HG02981 (cell line): Measurements from ENCODE around the gene TEAD3.

ENCODE experiments used
- ATAC-seq: cut with Tn5 transposase; IDR thresholded peaks from one replicate; pipeline ENCODE4 v1.9.1; 2021; ENCODE audit warnings: mild to moderate bottlenecking, moderate library complexity; ENCODE audit not compliant: unreplicated experiment

Gene TEAD3

DNA sequence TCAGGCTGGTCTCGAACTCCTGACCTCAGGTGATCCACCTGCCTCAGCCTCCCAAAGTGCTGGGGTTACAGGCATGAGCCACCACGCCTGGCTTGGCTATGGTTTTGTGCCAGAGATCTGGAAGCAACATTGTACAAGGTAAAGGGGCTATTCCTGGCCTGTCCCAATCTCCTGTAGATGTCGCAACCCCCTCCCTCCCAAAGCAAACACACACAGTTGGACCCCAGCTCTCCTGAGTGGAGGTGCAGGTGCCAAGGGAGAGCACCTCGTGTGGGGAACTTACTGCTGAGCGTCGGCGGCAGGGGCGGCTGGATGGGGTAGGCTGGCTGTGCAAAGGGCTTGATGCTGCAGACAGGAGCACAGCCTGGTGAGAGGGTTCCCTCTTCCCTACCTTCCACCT, 19.9 kb downstream of the TEAD3 start:
- no peak for ATAC-seq

DNA sequence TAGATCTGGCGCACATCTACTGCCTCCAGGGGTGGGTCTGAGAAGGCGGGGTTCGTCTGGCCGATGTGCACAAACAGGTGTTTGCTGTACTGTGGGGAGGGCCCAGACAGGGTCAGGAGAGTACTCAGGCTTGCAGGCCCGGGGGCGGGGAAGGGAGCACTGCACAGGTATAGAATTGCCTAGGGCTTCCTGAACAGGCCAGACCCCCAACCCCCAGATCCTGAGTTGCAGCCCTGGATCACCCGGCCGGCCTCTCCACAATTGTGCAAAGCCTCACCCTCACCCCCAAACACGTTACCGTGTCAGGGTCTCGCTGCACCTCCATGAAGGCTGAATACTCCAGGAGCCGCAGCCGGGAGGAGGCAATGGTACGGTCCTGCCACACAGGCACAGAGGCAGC, 20.9 kb downstream of the TEAD3 start:
- ATAC-seq, result no peak

GRCh38 chr6:35475573-35475972, 21.3 kb downstream of the TEAD3 start:
- ATAC-seq, result no peak

GRCh38 chr6:35474942-35475570, 21.8 kb downstream of the TEAD3 start:
- no peak for ATAC-seq

DNA sequence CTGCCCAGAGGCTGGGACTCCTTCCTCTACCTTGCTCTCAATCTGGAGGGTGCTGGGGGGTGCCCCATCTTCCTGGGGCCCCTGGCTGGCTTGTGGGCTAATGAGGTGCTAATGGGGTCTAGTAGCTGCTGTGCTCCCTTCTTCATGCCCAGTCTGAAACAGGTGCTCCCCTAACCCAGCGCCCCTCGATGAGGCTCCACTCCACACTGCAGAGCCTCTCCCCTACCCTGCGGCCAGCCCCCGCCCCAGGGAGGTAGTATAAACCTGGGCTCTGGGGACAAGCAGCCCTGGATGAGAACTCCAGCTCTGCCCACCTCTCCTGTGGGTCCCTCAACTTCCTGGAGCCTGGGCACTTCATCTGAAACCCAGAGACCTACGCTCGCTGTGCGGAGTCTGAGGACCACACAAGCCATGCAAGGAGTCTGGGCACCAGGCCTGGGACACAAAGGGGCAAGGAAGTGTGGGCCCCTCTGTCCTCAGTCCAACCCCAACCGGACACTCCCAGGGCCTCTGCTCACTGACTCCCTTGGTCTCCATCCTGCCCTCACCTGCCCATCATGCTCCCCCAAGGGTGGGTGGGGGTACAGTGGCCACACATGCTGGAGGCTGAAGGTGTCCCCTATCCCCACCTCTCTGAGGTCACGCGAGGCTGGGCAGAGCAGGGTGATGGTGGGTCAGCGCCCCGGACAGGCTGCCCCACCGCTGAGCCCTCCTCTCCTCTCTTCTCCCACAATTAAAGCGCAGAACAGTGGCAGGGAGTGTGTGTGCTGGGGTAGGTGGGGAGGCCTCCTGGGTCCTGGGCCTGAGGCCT, 22.5 kb downstream of the TEAD3 start:
- no peak for ATAC-seq

DNA sequence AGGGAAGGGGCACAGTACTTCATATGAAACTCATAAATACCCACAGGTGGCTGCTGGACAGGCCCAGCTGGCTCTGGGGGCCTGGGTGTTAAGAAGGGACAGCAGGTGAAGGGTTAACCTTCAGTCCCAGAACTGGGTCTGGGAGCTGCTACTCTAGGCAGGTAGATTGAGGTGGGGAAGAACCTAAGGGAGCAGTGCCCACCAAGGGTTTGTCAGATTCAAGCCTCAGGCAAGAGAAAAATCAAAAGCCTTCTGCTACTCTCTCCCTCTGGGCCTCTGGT, 23.1 kb downstream of the TEAD3 start:
- ATAC-seq, result no peak

- no peak for ATAC-seq
These were observed 23.6 kb downstream of the TEAD3 start for GRCh38 chr6:35473075-35473849.

GRCh38 chr6:35471836-35472345, 25.0 kb downstream of the TEAD3 start:
- ATAC-seq, result no peak

DNA sequence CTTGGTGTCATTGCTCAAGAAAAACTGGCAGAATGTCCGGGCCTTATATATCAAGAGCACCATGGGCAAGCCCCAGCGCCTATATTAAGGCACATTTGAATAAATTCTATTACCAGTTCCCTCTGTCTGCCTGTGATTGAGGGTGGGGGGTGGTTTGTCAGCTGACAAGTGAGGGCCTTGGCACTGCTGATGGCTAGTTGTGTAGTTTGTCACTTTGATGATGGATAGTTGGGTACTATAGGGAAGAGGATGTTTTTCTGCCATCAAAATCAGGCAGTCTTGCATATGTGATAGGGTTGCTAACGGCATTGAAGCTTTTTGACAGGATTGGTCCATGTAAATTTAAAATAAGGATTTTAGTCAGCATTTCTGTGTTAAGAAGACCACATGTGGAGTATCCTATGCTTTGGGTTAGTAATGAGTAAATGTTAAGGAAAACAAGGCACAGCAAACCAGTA, 26.2 kb downstream of the TEAD3 start:
- ATAC-seq, result no peak

DNA sequence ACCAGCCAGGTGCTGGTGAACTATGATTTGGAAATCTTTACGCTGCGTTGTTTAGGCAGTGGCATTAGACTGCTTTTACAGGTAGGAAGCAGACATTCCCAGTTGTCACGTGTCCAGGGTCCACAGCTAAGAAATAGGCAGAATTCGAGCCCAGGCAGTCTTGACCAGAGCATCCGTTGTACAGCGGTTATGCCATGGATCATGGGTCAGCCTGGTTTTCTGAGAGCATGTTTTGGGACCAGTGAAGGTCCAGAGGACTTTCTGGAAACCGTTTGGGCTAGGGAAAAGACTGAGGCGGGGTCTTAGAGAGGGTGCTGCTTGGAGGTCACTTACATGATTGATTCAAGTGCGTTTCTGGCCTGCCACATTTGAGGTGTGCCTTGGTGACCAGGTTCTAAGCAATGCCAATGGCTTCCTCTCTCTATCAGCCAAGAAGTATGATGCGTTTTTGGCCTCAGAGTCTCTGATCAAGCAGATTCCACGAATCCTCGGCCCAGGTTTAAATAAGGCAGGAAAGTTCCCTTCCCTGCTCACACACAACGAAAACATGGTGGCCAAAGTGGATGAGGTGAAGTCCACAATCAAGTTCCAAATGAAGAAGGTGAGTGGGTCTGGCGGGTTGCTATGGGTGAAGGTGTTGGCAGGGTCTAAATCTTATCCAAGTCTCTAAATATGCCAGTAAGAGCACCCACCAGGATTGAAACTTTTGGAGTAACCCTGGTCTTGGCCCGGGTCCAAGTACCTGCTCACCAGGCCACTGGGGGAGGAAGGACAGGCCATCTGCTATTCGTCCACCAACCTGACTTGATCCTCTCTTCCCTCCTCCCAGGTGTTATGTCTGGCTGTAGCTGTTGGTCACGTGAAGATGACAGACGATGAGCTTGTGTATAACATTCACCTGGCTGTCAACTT, 26.9 kb downstream of the TEAD3 start:
- no peak for ATAC-seq

DNA sequence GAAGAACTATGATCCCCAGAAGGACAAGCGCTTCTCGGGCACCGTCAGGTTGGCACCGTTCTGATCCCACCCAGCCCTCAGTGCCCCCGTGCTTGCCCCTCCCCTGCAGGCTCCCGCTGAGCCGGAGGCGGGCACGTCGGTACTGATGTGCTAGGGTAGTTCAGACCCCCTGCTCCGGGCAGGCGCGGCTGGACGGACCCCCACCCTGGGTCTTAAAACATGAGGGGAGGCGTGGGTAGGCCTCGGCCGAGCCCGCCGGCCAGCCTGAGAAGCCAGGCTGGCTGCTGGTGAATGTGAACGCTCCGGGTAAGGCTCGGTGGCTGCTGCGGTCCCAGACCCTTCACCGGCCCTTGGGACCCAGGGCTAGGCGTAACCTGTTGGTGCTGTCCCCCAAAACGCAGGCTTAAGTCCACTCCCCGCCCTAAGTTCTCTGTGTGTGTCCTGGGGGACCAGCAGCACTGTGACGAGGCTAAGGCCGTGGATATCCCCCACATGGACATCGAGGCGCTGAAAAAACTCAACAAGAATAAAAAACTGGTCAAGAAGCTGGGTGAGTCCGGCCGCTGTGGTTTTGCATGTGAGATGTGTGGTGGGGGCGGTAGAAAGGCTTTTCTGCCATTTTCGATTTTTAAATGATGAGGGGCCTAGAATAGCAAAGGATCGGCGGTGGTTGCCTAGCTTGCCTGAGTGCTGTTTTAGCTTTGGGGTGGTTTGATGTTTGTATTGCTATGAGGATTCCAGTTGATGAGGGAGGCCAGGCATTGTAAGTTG, 27.7 kb downstream of the TEAD3 start:
- no peak for ATAC-seq

- peak; percentile 83 for ATAC-seq
These were observed 28.5 kb downstream of the TEAD3 start, which contains the start of gene RPL10A for GRCh38 chr6:35468181-35468979. Gene RPL10A (plus strand): TSS chr6:35468401. CDS start chr6:35468435, 34 bp downstream.

DNA sequence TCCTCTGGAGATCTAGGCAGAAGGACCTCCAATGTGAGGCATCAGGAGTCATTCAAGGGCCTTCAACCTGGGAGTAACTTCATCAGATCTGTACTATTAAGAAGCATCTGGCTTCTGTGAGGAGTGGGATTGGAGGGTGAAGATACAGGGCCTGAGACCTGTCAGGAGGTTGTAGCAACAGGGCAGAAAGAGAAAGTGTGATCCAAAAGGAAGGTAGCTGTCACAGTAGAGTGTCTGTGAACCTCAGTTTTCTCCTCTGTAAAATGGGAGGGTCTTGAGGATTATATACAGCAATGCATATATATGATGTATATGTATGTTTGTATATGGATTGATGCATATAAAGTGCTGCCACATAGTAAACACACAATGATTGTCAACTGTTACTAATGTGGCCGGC, 31.2 kb downstream of the TEAD3 start:
- ATAC-seq, result no peak

DNA sequence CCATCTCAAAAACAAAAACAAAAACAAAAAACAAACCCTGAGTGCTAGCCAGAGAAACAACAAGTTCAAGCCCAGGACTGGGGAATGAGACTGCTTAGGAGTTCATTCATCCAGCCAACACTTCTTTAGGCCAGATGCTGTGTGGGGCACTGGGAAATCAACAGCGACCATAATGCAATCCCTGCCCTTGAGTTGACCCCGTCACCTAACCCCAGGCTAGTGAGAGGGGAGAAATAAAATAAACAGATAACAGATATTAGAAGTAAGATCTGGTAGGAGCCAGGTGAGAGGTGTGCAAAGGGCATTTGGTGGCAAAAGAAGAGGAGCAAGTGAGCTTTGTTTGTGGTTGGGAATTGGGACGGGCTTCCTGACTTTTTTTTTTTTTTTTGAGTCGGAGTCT, 33.6 kb downstream of the TEAD3 start:
- ATAC-seq, result no peak

- ATAC-seq, result no peak
These were observed 35.6 kb downstream of the TEAD3 start for GRCh38 chr6:35461270-35461669.

- no peak for ATAC-seq
These were observed 39.0 kb downstream of the TEAD3 start for GRCh38 chr6:35457907-35458306.

GRCh38 chr6:35454391-35455110, 42.3 kb downstream of the TEAD3 start:
- ATAC-seq, result no peak

GRCh38 chr6:35453236-35453635, 43.6 kb downstream of the TEAD3 start:
- no peak for ATAC-seq
